HCT116 (cell line): ENCODE measurements around the gene ZNF554. TPM values are rescaled to one million over a fixed set of nuclear protein-coding genes. Genes with fewer than 3 reads are reported as not detected.

Experiments
- ATAC-seq: fragments of 200-7000 bp; cut with Tn5 transposase; 2 replicates; pipeline ENCODE4 v1.9.1; 2020; ENCODE audit warnings: mild to moderate bottlenecking, moderate library complexity
- BruUV-seq: library from RNA; stranded (reverse); fragments of 400-500 nt; replicated peaks from 2 replicates; lab custom pipeline; 2021; lab: Mats Ljungman, UMichigan
- CTCF ChIA-PET: fragments of 300-600 bp; sonication (Branson Sonifier 250); formaldehyde crosslinking; loops from one replicate; lab custom pipeline; 2021; ENCODE audit warnings: antibody characterized with exemption; lab: Charles Lee
- POLR2A ChIA-PET: fragments of 300-600, 350-600 bp; sonication (Branson Sonifier 250); formaldehyde crosslinking; loops from one replicate; lab custom pipeline; 2021; ENCODE audit warnings: antibody characterized with exemption; lab: Charles Lee
- RAD21 ChIA-PET, 2 experiments: fragments of 300-600 bp; sonication (Branson Sonifier 250); formaldehyde crosslinking; loops; one replicate each; lab custom pipeline; 2023; ENCODE audit warnings: low total read pairs in 2 of 2; ENCODE audit not compliant: uncharacterized antibody in 2 of 2, unreplicated experiment in 2 of 2, low non-redundant PET in 1 of 2; lab: Charles Lee
- DNase-seq: peaks from one replicate; pipeline ENCODE4 v3.0.0-alpha.2; 2010; ENCODE audit warnings: low read depth, low spot score
- H2AFZ ChIP-seq: fragments of 200-600 bp; shearing (Covaris generic), sonication (generic); 2 replicates; pipeline ENCODE4 v1.6.1; 2017; ENCODE audit warnings: low read depth, mixed run types, mixed read lengths, antibody characterized with exemption, low read length; ENCODE audit not compliant: poor library complexity, severe bottlenecking
- H3K27ac ChIP-seq: 2 replicates; pipeline ENCODE4 v1.5.1; 2012; ENCODE audit warnings: low read depth, low read length
- H3K27me3 ChIP-seq: fragments of 200-600 bp; sonication (generic); 2 replicates; pipeline ENCODE4 v1.6.1; 2016; ENCODE audit warnings: mixed run types, low read length, mixed read lengths; ENCODE audit not compliant: insufficient read depth
- H3K36me3 ChIP-seq, 2 experiments: fragments of 200-500 bp in 1 of 2; fragments of 200-600 bp in 1 of 2; sonication (Bioruptor generic) in 1 of 2; sonication (generic) in 1 of 2; 2 replicates each; pipeline versions ENCODE4 v1.5.1 to v1.6.1; 2014 to 2016; ENCODE audit warnings: low read length in 2 of 2, inconsistent platforms in 1 of 2, mixed read lengths in 1 of 2, mixed run types in 1 of 2; ENCODE audit not compliant: insufficient read depth in 2 of 2, control insufficient read depth in 1 of 2
- H3K4me1 ChIP-seq, 2 experiments: fragments of 200-600 bp in 1 of 2; sonication (generic) in 1 of 2; 2 replicates each; pipeline versions ENCODE4 v1.5.1 to v1.6.1; 2012 to 2017; ENCODE audit warnings: low read length in 2 of 2, inconsistent platforms in 1 of 2, mild to moderate bottlenecking in 1 of 2, mixed read lengths in 1 of 2, mixed run types in 1 of 2, moderate library complexity in 1 of 2; ENCODE audit not compliant: insufficient read depth in 2 of 2, control insufficient read depth in 1 of 2
- H3K4me2 ChIP-seq: fragments of 200-600 bp; sonication (generic); 2 replicates; pipeline ENCODE4 v1.6.1; 2017; ENCODE audit warnings: mixed run types, low read length, mixed read lengths
- H3K4me3 ChIP-seq, 2 experiments: fragments of 200-600 bp in 1 of 2; sonication (generic) in 1 of 2; replicated peaks in 1 of 2; 2 replicates each; pipeline ENCODE4 v1.5.1; 2011 to 2016; ENCODE audit warnings: low read length in 2 of 2, control low read depth in 1 of 2, low read depth in 1 of 2, mild to moderate bottlenecking in 1 of 2, mixed read lengths in 1 of 2, mixed run types in 1 of 2
- H3K79me2 ChIP-seq: fragments of 200-600 bp; sonication (generic); 2 replicates; pipeline ENCODE4 v1.6.1; 2017; ENCODE audit warnings: mild to moderate bottlenecking, mixed run types, low read length, moderate library complexity, mixed read lengths; ENCODE audit not compliant: insufficient read depth
- H3K9ac ChIP-seq: fragments of 200-600 bp; sonication (generic); 2 replicates; pipeline ENCODE4 v1.6.1; 2016; ENCODE audit warnings: low read length, mixed read lengths
- H3K9me2 ChIP-seq: fragments of 200-600 bp; sonication (generic), shearing (Covaris generic); 2 replicates; pipeline ENCODE4 v1.6.1; 2017; ENCODE audit warnings: mixed run types, mild to moderate bottlenecking, moderate library complexity; ENCODE audit not compliant: insufficient read depth
- H3K9me3 ChIP-seq, 2 experiments: fragments of 200-500 bp in 1 of 2; fragments of 200-600 bp in 1 of 2; sonication (Bioruptor generic) in 1 of 2; sonication (generic) in 1 of 2; 2 replicates each; pipeline ENCODE4 v1.6.1; 2014 to 2017; ENCODE audit warnings: low read length in 2 of 2, mixed read lengths in 2 of 2, inconsistent platforms in 1 of 2, low read depth in 1 of 2, mild to moderate bottlenecking in 1 of 2, mixed run types in 1 of 2, moderate library complexity in 1 of 2; ENCODE audit not compliant: control insufficient read depth in 1 of 2, insufficient read depth in 1 of 2
- H4K20me1 ChIP-seq: fragments of 200-600 bp; sonication (generic), shearing (Covaris generic); 2 replicates; pipeline ENCODE4 v1.6.1; 2017; ENCODE audit warnings: mixed run types, mild to moderate bottlenecking, moderate library complexity; ENCODE audit not compliant: insufficient read depth
- ATF3 ChIP-seq: IDR thresholded peaks from 2 replicates; pipeline ENCODE4 v1.6.1; 2012
- EGR1 ChIP-seq: IDR thresholded peaks from 2 replicates; pipeline ENCODE4 v1.6.1; 2012; ENCODE audit warnings: low read depth
- MAX ChIP-seq: IDR thresholded peaks from 2 replicates; pipeline ENCODE4 v1.6.1; 2012
- RAD21 ChIP-seq: IDR thresholded peaks from 2 replicates; pipeline ENCODE4 v1.6.1; 2012; ENCODE audit warnings: low read depth, mild to moderate bottlenecking
- YY1 ChIP-seq: IDR thresholded peaks from 2 replicates; pipeline ENCODE4 v1.6.1; 2011; ENCODE audit warnings: low read length, low read depth, moderate library complexity, mild to moderate bottlenecking; ENCODE audit not compliant: insufficient replicate concordance; ENCODE audit errors: extremely low read depth
- ZFX ChIP-seq: fragments of 450-650 bp; IDR thresholded peaks from 2 replicates; pipeline ENCODE4 v1.6.1; 2017
- ZNF274 ChIP-seq: fragments of 200-500 bp; sonication (Bioruptor generic); IDR thresholded peaks from 2 replicates; pipeline ENCODE4 v1.6.1; 2014; ENCODE audit warnings: mild to moderate bottlenecking, low read depth, low read length, inconsistent platforms
- intact Hi-C: fragments of 100-400 bp; cut with micrococcal nuclease; formaldehyde crosslinking; loops from 2 replicates; pipeline ENCODE4 v1.10.0; 2022
- total RNA-seq: library from RNA; stranded (reverse); gene quantifications from one replicate; pipeline ENCODE4 v1.2.1, GENCODE V29; 2021; ENCODE audit not compliant: unreplicated experiment
- TF ChIP-seq, protein P1 (sequence below), 3 experiments: fragments of 200-600 bp in 1 of 3; sonication (generic) in 1 of 3; IDR thresholded peaks in 2 of 3; conservative IDR thresholded peaks in 1 of 3; 2 replicates each; pipeline ENCODE4 v1.5.1; 2012 to 2017; ENCODE audit warnings: low read depth in 2 of 3, low read length in 2 of 3, antibody characterized with exemption in 1 of 3, borderline replicate concordance in 1 of 3, control low read depth in 1 of 3, mild to moderate bottlenecking in 1 of 3, mixed read lengths in 1 of 3, mixed run types in 1 of 3, moderate library complexity in 1 of 3; ENCODE audit not compliant: insufficient read depth in 1 of 3
- TF ChIP-seq, protein P2 (sequence below): IDR thresholded peaks from 2 replicates; pipeline ENCODE4 v1.6.1; 2011; ENCODE audit warnings: mild to moderate bottlenecking, low read length, moderate library complexity; ENCODE audit not compliant: insufficient replicate concordance; ENCODE audit errors: extremely low read depth

Gene ZNF554
- total RNA-seq, 1 experiment from 2014 or later = 4.0 TPM

GRCh38 chr19:2845107-2845506 lies 25.4 kb downstream of the ZNF554 start:
- H3K4me1 ChIP-seq = peaks cover 0 to 12% of the 10 kb centered on the region in 2 experiments; a peak in 2 of 4 replicates
- no peak overlapping the region for H2AFZ ChIP-seq
- CTCF ChIA-PET = no interaction called here
- ATAC-seq (no peak), DNase-seq (no peak)
- H3K9me2 ChIP-seq = no peaks in the 10 kb centered on the region
- intact Hi-C loops = loop anchor here (10.0 kb wide), 1 partner anchor 90 kb away; no protein-coding TSS in a partner anchor
- no peak overlapping the region for H3K4me2 ChIP-seq
- H4K20me1 ChIP-seq = no peaks in the 10 kb centered on the region
- no peak overlapping the region for H3K9ac ChIP-seq
- RAD21 ChIA-PET = no interaction called here
- no peak overlapping the region for H3K27ac ChIP-seq
- BruUV-seq = no TSS peak
- H3K79me2 ChIP-seq = no peaks in the 10 kb centered on the region; the same call in 1 of the 2 replicates
- no peaks in the 10 kb centered on the region for H3K36me3 ChIP-seq
- POLR2A ChIA-PET = no interaction called here
- H3K4me3 ChIP-seq = no peak overlapping the region
- H3K9me3 ChIP-seq = peaks cover 0 to 8% of the 10 kb centered on the region in 2 experiments; a peak in 2 of 4 replicates
- TF ChIP-seq, protein P1, sequence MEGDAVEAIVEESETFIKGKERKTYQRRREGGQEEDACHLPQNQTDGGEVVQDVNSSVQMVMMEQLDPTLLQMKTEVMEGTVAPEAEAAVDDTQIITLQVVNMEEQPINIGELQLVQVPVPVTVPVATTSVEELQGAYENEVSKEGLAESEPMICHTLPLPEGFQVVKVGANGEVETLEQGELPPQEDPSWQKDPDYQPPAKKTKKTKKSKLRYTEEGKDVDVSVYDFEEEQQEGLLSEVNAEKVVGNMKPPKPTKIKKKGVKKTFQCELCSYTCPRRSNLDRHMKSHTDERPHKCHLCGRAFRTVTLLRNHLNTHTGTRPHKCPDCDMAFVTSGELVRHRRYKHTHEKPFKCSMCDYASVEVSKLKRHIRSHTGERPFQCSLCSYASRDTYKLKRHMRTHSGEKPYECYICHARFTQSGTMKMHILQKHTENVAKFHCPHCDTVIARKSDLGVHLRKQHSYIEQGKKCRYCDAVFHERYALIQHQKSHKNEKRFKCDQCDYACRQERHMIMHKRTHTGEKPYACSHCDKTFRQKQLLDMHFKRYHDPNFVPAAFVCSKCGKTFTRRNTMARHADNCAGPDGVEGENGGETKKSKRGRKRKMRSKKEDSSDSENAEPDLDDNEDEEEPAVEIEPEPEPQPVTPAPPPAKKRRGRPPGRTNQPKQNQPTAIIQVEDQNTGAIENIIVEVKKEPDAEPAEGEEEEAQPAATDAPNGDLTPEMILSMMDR (IDR thresholded peaks at IDR 0.05 in 2 of 3, conservative IDR thresholded peaks at IDR 0.05 in 1 of 3; ENCODE audit: borderline replicate concordance in 1 of 3, insufficient read depth in 1 of 3, low read depth in 2 of 3, low read length in 2 of 3) = no peak
- no peak for TF ChIP-seq ATF3
- TF ChIP-seq ZFX = no peak
- TF ChIP-seq EGR1 = no peak
- TF ChIP-seq, protein P2, sequence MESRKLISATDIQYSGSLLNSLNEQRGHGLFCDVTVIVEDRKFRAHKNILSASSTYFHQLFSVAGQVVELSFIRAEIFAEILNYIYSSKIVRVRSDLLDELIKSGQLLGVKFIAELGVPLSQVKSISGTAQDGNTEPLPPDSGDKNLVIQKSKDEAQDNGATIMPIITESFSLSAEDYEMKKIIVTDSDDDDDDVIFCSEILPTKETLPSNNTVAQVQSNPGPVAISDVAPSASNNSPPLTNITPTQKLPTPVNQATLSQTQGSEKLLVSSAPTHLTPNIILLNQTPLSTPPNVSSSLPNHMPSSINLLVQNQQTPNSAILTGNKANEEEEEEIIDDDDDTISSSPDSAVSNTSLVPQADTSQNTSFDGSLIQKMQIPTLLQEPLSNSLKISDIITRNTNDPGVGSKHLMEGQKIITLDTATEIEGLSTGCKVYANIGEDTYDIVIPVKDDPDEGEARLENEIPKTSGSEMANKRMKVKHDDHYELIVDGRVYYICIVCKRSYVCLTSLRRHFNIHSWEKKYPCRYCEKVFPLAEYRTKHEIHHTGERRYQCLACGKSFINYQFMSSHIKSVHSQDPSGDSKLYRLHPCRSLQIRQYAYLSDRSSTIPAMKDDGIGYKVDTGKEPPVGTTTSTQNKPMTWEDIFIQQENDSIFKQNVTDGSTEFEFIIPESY = no peak
- no peak for TF ChIP-seq ZNF274
- no peak for TF ChIP-seq YY1
- TF ChIP-seq RAD21 = no peak
- TF ChIP-seq MAX = no peak
- H3K27me3 ChIP-seq = no peaks in the 10 kb centered on the region
